Kasumi-1 (cell line): Measurements from ENCODE around the gene GALP.
"Not testable (repeated sequence)": the region's sequence is repeated elsewhere in the genome, so short reads cannot be mapped to it uniquely, and the experiment has no call there.

Source experiments
- DNase-seq, 2 experiments: peaks; one replicate each; lab custom pipeline; 2025; lab: John Stamatoyannopoulos, UW

Gene GALP

DNA sequence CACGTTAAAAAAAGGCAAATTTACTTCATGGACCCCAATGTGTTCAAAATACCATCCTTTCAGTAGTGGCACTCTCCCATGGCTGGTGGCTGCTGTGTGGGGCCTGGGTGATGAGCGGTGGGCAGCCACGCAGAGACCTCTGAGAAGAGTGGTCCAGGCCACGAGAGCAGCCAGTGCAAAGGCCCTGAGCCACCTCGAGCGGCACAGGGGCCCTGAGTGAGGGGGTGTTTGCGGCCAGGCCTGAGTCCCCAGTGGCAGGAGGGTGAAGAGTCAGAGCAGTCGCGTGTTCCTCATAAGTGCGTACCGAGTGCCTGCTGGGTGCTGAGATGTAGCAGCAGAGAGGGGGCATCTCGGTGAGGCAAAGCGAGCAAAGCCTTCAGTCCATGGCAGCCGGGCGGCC is 27.7 kb upstream of the GALP start:
- no peak for DNase-seq

- not testable (repeated sequence) for DNase-seq
Measured at GRCh38 chr19:56148955-56149655, 26.7 kb upstream of the GALP start.

- DNase-seq = no peak
Measured at GRCh38 chr19:56149656-56150038, 26.2 kb upstream of the GALP start.

DNA sequence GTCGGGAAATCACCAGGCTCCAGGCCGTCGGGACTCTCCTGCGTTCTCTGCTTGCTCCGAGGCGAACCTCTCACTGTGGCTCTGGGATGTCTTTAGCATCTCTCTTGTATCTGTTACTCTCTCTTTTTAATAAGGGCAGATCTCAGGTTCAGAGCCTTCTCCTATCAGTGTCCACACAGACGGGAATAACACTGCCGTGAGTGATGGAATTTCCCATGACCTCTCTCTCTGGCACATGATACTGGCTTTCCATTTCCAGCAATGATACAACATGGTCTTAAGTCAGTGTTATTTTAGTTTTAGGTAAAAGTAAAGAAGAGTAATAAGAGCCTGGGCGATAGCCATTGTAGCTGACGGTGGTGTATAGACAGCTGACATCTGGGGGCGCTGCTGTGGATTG is 25.4 kb upstream of the GALP start:
- no peak for DNase-seq

DNA sequence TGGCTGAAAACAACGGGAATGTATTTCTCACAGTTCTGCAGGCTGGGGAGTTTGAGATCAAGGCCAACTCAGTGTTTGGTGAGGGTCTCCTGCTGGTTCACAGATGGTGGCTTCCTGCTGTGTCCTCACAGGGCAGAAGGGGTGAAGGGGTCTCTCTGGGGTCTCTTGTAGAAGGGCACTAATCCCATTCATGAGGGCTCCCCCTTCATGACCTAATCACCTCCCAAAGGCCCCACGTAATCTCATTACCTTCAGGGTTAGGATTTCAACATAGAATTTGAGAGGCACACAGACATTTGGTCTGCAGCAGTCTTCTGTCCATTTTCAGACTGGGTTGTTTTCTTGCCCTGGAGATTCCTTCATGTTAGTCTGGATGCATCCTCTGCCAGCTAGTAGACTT is 23.2 kb upstream of the GALP start:
- DNase-seq = no peak

DNA sequence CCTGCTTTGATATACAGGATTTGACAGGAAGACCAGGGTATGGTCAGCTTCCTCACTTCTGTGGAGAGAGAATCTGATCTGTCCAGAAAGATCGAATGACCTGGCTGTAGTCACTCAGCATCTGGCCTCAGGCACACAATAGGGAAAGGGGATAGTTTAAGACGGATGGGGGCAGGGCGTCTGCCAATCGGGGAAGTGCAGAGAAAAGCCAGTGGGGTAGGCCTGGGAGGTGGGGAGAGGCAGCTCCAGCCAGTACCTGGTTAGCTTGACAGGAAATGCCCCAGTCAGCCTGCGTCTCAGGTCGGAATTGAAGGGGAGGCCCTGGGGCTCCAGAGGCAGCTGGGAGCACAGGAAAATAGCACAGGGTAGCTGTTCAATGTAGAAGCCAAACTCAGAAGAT is 22.3 kb upstream of the GALP start:
- DNase-seq = no peak

DNA sequence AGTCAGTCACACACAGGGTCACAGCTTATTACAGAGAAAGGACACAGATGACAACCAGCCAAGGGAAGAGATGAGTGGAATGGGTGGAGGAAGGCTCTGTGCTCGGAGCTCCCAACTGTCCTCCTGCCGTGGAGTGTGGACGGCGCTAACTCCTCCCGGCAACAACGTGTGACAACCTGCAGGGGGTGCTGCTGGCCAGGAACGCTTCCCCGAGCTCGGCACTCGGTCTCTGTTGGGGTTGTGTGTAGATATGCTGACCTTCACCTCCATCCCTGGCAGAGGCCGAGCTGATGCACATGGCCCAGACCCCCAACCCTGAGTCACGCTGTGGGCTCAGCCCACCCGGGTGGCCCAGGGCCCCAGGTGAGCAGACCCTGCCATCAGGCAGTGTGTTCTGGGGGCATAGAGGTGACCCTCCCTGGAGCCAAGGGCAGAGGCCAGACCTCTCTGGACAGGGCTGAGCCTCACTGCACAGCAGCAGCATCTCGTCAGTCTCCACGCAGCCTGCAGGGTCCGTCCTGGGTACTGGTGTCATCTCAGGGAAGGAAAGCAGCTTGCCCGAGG is 20.6 kb upstream of the GALP start:
- DNase-seq = no peak

- no peak for DNase-seq
Measured at GRCh38 chr19:56156768-56157167, 19.0 kb upstream of the GALP start.

DNA sequence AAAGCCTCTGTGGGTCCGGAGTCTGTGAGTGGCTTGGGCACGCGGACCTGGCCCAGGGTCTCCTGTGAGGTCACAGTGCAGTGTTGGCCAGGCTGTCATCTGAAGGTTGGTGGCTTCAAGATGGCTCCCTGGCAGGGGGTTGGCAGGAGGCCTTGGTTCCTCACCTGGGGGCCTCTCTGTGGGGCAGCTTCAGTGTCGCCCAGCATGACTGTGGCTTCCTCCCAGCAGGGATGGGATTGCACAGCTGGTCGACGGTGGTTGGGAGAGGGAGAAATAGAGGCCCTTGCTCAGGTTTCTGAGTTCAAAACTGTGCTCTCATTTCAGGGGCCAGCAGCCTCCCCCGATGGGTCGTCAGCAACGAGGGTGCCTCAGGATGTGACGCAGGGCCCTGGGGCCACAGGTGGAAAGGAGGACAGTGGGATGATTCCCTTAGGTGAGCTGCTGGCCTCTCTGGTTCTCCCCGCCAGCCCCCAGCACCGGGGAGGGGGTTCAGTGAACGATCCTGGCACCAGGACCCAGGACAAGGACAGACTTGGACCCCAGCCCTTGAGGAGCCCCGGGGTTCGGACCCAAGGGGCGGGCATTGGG is 17.5 kb upstream of the GALP start:
- DNase-seq = no peak

- no peak for DNase-seq
Measured at GRCh38 chr19:56159009-56159559, 16.7 kb upstream of the GALP start.

GRCh38 chr19:56159622-56160271 is 16.1 kb upstream of the GALP start:
- DNase-seq = no peak

GRCh38 chr19:56161534-56161933 is 14.3 kb upstream of the GALP start:
- no peak for DNase-seq

DNA sequence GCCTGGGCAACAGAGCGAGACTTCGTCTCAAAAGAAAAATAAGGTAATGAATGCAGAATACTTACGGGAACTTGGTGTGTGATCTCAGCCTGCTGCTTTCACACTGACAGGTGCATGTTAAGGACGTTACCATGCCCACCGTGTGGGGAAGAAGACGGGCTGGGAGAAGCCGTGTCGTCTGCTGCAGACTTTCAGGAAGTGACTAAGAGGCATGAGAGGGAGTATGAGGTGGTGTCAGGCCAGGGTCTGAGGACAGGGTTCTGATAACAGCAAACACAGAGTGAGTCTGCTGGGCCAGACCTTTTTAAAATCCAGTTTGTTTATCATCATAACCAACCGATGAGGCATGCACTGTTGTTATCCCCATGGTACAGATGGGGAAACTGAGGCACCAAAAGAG is 13.6 kb upstream of the GALP start:
- peak; percentile 76 for DNase-seq

DNA sequence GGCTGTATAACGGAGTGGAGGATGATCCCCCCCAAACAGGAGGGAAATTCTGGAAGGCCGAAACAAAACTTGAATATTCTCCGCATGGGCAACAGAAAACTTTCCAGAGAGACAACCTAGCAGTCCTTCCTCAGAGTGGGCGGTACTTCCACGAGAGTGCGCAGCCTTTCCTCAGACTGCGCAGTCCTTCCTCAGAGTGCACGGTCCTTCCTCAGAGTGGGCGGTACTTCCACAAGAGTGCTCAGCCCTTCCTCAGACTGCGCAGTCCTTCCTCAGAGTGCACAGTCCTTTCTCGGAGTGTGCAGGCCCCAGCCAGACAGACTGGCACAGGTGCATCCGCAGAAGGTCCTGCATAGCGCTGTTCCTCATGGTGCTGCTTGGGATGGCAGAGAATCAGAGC is 12.7 kb upstream of the GALP start:
- DNase-seq = no peak

DNA sequence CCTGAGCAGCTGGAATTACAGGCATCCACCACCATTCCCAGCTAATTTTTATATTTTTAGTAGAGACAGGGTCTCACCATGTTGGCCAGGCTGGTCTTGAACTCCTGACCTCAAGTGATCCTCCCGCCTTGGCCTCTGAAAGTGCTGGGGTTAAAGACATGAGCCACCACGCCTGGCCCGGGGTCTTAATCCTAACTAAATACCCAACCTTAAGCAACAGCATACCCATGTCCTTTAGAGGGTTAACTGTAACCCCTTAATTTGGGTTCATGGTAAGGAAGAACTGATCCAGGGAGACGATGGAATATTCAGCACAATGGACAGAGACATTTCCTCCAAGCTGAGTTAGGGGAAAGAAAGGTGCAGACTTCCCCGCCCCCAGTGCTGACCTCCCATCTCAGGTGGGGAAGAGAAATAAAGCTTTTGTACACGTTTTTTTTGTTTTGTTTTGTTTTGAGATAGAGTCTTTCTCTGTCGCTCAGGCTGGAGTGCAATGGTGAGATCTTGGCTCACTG is 8.7 kb upstream of the GALP start:
- peak; percentile 9 to 19 for DNase-seq

DNA sequence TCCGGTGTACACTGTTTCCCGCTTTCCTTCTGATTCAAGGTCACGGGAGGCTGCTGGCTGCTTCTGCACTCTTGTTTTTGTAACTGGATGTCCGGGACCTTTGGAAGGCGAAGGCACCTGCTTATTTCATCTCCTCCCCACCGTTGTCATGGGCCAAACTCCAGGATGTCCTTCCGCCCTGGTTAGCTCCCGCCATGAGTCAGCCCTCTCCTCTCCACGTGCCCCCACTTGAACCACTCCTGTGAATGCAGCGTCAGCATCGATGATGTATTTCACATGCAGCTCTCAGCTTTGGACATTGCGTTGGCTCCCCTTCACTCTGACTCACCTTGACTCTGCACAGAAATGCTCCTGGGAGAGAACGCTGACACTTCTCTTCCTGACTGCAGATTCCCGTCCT is 5.5 kb upstream of the GALP start:
- DNase-seq = no peak

GRCh38 chr19:56174086-56174485 is 1.7 kb upstream of the GALP start:
- DNase-seq = no peak

- no peak for DNase-seq
Measured at GRCh38 chr19:56174550-56174949, 1.3 kb upstream of the GALP start.

GRCh38 chr19:56176310-56176709 is 502 bp downstream of the GALP start:
- DNase-seq = not testable (repeated sequence)

DNA sequence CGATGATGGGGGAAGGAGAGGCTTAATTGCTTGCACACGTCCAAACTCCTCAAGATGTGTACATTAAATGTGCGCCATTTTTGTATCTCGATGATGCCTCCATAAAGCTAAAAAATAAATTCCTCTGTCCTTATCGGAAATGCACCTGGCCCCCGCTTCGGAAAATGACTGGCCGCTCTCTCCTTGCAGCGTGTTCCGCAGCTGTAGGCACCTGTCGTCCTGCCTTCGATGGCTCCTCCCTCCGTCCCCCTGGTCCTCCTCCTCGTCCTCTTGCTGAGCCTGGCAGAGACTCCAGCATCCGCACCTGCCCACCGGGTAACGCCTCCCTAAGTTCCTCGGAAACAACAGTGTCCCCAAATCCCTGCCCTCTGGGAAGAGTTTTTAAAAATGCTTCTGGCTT is 1.1 kb downstream of the GALP start:
- DNase-seq = no peak

- no peak for DNase-seq
Measured at GRCh38 chr19:56177564-56178243, 1.9 kb downstream of the GALP start.

DNA sequence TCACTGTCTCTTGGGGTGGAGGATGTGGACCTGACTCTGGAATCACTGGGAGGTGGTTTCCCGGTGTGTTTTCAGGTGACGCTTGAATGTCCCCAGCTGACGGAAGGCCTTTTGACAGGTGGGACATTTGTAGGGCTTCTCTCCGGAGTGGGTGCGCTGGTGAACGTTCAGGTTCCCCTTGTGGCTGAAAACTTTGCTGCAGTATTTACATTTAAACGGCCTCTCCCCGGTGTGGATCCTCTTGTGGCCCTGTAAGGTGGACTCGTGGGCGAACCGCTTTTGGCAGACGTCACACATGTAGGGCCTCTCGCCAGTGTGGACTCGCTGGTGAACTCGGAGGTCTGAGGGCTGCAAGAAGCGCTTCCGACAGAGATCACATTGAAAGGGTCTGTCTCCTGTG is 14.0 kb downstream of the GALP start:
- no peak for DNase-seq
